ENCODE results near the gene TTC33.

GRCh38 chr5:40572391-40572790, 183.4 kb downstream of the TTC33 start:
- TF ChIP-seq POLR2AphosphoS5 (IDR thresholded peaks at IDR 0.05; ENCODE audit: low read depth, low read length) (no peak; the same call in 1 of the 2 replicates), TAF1 (IDR thresholded peaks at IDR 0.05; ENCODE audit: borderline replicate concordance, insufficient read depth, low read length) (peak; percentile 42; the same call in 1 of the 2 replicates)
- TF ChIP-seq, protein P1, sequence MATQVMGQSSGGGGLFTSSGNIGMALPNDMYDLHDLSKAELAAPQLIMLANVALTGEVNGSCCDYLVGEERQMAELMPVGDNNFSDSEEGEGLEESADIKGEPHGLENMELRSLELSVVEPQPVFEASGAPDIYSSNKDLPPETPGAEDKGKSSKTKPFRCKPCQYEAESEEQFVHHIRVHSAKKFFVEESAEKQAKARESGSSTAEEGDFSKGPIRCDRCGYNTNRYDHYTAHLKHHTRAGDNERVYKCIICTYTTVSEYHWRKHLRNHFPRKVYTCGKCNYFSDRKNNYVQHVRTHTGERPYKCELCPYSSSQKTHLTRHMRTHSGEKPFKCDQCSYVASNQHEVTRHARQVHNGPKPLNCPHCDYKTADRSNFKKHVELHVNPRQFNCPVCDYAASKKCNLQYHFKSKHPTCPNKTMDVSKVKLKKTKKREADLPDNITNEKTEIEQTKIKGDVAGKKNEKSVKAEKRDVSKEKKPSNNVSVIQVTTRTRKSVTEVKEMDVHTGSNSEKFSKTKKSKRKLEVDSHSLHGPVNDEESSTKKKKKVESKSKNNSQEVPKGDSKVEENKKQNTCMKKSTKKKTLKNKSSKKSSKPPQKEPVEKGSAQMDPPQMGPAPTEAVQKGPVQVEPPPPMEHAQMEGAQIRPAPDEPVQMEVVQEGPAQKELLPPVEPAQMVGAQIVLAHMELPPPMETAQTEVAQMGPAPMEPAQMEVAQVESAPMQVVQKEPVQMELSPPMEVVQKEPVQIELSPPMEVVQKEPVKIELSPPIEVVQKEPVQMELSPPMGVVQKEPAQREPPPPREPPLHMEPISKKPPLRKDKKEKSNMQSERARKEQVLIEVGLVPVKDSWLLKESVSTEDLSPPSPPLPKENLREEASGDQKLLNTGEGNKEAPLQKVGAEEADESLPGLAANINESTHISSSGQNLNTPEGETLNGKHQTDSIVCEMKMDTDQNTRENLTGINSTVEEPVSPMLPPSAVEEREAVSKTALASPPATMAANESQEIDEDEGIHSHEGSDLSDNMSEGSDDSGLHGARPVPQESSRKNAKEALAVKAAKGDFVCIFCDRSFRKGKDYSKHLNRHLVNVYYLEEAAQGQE (IDR thresholded peaks at IDR 0.05; ENCODE audit: insufficient read depth in 1 of 2, low read depth in 2 of 2, low read length in 2 of 2) = no peak
